ENCODE measurements around the gene RFWD3. TPM values are rescaled to one million over a fixed set of nuclear protein-coding genes. Genes with fewer than 3 reads are reported as not detected.
A peak's percentile ranks its signal among the peaks of the same experiment; 100 is the strongest.

Gene RFWD3
- total RNA-seq, 1 donor from 2014 or later, result 72.8 TPM

GRCh38 chr16:74710401-74710800, 43.7 kb upstream of the RFWD3 start:
- Mint-ChIP-seq H3K4me3 (no peak overlapping the region), H3K27ac (ENCODE audit: unreplicated experiment) (no peak overlapping the region)

GRCh38 chr16:74709441-74709877, 42.8 kb upstream of the RFWD3 start:
- H3K4me3 Mint-ChIP-seq, result no peak overlapping the region
- TF ChIP-seq, protein P1, sequence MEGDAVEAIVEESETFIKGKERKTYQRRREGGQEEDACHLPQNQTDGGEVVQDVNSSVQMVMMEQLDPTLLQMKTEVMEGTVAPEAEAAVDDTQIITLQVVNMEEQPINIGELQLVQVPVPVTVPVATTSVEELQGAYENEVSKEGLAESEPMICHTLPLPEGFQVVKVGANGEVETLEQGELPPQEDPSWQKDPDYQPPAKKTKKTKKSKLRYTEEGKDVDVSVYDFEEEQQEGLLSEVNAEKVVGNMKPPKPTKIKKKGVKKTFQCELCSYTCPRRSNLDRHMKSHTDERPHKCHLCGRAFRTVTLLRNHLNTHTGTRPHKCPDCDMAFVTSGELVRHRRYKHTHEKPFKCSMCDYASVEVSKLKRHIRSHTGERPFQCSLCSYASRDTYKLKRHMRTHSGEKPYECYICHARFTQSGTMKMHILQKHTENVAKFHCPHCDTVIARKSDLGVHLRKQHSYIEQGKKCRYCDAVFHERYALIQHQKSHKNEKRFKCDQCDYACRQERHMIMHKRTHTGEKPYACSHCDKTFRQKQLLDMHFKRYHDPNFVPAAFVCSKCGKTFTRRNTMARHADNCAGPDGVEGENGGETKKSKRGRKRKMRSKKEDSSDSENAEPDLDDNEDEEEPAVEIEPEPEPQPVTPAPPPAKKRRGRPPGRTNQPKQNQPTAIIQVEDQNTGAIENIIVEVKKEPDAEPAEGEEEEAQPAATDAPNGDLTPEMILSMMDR (conservative IDR thresholded peaks at IDR 0.05), result peak; percentile 98
- peaks cover 8% of the 10 kb centered on the region for H3K27me3 Mint-ChIP-seq (ENCODE audit: low read depth)
- no peaks in the 10 kb centered on the region for H3K36me3 Mint-ChIP-seq (ENCODE audit: low read depth)
- peak; percentile 85 for DNase-seq (ENCODE audit: low read depth, low spot score)
- H3K27ac Mint-ChIP-seq (ENCODE audit: unreplicated experiment), result no peak overlapping the region
- peaks cover 5% of the 10 kb centered on the region for H3K4me1 Mint-ChIP-seq
- no peaks in the 10 kb centered on the region for H3K9me3 Mint-ChIP-seq

More at GRCh38 chr16:74710401-74710800, 43.7 kb upstream of the RFWD3 start:
- peaks cover 8% of the 10 kb centered on the region for H3K27me3 Mint-ChIP-seq (ENCODE audit: low read depth)
- no peaks in the 10 kb centered on the region for H3K9me3 Mint-ChIP-seq
- TF ChIP-seq, protein P1 (conservative IDR thresholded peaks at IDR 0.05), result no peak
- no peak for DNase-seq (ENCODE audit: low read depth, low spot score)
- no peaks in the 10 kb centered on the region for H3K36me3 Mint-ChIP-seq (ENCODE audit: low read depth)
- H3K4me1 Mint-ChIP-seq, result peaks cover 5% of the 10 kb centered on the region

GRCh38 chr16:74700438-74701225, 34.0 kb upstream of the RFWD3 start, which contains the start of gene MLKL:
TSS of gene MLKL (minus strand) at chr16:74700862. CDS start at chr16:74695757, 5,105 bp downstream.
- Mint-ChIP-seq H3K36me3 (ENCODE audit: low read depth) (no peaks in the 10 kb centered on the region), H3K4me3 (no peak within 1 kb of the TSS), H3K27ac (ENCODE audit: unreplicated experiment) (no peak within 1 kb of the TSS), H3K9me3 (no peaks in the 10 kb centered on the region), H3K27me3 (ENCODE audit: low read depth) (peaks cover 3% of the 10 kb centered on the region), H3K4me1 (peaks cover 13% of the 10 kb centered on the region)
- TF ChIP-seq, protein P1 (conservative IDR thresholded peaks at IDR 0.05), result no peak
- no peak for DNase-seq (ENCODE audit: low read depth, low spot score)

DNA sequence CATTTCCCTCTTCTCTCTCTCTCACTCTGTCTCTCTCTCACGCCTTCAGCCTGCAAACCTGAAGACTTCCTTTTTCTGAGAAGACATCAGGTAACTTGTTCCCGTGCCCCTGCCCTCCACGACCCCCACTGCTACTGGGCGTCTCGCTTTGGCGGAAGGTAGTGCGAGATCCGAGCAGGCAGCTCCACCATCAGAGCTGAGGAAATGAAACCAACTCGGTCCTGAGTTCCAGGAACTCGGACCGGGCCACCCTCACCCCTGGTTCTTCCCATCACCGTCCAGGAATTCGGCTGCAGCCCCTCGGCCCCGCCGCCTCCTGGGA, 33.4 kb upstream of the RFWD3 start:
- peaks cover 13% of the 10 kb centered on the region for H3K4me1 Mint-ChIP-seq
- no peaks in the 10 kb centered on the region for H3K9me3 Mint-ChIP-seq
- TF ChIP-seq, protein P1 (conservative IDR thresholded peaks at IDR 0.05), result no peak
- no peak for DNase-seq (ENCODE audit: low read depth, low spot score)
- H3K4me3 Mint-ChIP-seq, result no peak overlapping the region
- no peaks in the 10 kb centered on the region for H3K36me3 Mint-ChIP-seq (ENCODE audit: low read depth)
- peaks cover 3% of the 10 kb centered on the region for H3K27me3 Mint-ChIP-seq (ENCODE audit: low read depth)
- no peak overlapping the region for H3K27ac Mint-ChIP-seq (ENCODE audit: unreplicated experiment)

GRCh38 chr16:74699666-74700065, 33.0 kb upstream of the RFWD3 start:
- Mint-ChIP-seq H3K9me3 (no peaks in the 10 kb centered on the region), H3K36me3 (ENCODE audit: low read depth) (no peaks in the 10 kb centered on the region), H3K4me1 (peaks cover 13% of the 10 kb centered on the region), H3K27ac (ENCODE audit: unreplicated experiment) (no peak overlapping the region), H3K4me3 (no peak overlapping the region), H3K27me3 (ENCODE audit: low read depth) (peaks cover 3% of the 10 kb centered on the region)
- TF ChIP-seq, protein P1 (conservative IDR thresholded peaks at IDR 0.05), result no peak
- no peak for DNase-seq (ENCODE audit: low read depth, low spot score)
